ENCODE measurements around the gene MBOAT2.
"Not testable (repeated sequence)": the region's sequence is repeated elsewhere in the genome, so short reads cannot be mapped to it uniquely, and the experiment has no call there.

The MBOAT2 gene

DNA sequence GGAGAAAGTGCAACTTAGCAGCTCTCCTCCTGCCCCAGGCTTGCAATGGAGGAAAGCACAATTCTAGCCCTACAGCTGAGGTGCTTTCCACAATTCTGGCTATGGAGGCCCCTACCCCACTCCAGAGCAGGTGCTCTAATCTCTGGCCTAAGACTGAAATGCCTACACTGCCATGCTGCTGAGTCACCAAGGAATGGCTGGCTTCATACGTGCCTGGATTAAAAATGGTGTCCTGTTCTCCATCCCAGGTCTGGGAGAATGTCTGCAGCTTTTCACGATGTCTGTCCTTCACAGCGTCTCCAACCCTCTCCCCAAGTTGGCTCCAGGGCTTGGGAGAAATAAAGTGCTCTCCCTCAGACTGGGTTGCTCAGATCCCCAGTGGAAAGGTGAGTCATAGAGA lies 48.5 kb downstream of the MBOAT2 start:
- no peak for DNase-seq (ENCODE audit: low read depth)

DNA sequence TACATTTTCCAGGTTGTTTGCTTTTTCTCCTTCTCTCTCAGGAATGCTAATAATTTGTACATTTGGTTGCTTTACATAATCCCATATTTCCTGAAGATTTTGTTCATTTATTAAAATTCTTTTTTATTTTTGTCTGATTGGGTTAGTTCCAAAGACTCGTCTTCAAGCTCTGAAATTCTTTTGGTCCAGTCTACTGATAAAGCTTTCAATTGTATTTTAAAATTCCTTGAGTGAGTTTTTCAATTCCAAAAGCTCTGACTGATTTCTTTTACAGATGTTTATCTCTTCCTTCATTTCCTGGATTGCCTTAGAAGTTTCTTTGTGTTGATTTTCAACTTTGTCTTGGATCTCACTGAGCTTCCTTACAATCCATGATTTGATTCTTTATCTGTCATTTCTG lies 50.0 kb downstream of the MBOAT2 start:
- DNase-seq (ENCODE audit: low read depth): no peak

DNA sequence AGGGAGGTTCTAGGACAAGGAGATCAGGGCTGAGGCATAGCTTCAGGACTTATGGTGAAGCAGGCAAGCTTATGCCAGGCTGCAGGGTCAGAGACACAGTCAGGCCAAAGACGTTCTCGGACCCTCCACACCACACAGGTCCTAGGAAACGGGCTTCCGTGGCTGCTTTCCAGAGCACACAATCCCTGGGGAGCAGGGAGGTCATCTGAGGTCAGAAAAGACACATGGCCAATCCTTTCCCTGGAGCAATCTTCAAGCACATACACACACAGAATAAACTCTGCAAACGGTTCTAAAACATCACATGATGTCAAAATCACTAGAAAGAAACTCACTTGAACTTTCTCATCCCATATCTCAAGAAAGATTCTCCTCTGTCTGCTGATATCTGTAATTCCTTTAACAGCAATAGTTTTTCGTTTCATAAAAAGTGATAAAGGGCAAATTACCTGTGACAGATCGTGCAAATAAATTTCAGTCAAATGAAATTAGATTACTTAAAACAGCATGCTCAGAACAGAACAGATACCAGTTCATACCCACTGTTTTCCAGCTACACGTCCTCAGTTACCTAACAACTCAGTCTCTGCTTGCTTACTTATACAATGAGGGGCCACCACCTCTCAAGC lies 63.9 kb downstream of the MBOAT2 start:
- DNase-seq (ENCODE audit: low read depth): no peak

- DNase-seq (ENCODE audit: low read depth): no peak
Measured at GRCh38 chr2:8938384-8938783, 65.1 kb downstream of the MBOAT2 start.

GRCh38 chr2:8935982-8936381 lies 67.5 kb downstream of the MBOAT2 start:
- DNase-seq (ENCODE audit: low read depth): no peak

GRCh38 chr2:8934338-8934737 lies 69.1 kb downstream of the MBOAT2 start:
- no peak for DNase-seq (ENCODE audit: low read depth)

DNA sequence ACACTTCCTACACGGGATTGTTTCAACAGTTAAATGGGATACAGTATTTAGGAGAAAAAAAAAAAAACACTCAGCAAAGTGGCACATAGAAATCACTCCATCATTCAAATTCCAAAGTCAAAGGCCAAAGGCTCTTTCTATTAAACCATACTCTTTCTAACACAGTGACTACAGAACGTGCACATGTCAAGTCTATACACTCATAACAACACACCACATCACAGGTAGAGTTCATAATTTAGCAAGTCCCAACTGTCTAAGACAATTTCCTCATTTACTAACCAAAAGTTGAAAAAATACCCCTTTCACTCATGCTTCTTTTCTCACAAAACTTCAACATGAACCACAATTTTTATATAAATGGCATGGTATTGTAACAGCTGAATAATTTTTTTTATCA lies 70.8 kb downstream of the MBOAT2 start:
- DNase-seq (ENCODE audit: low read depth): no peak

- DNase-seq (ENCODE audit: low read depth): not testable (repeated sequence)
Measured at GRCh38 chr2:8930185-8930584, 73.3 kb downstream of the MBOAT2 start.

DNA sequence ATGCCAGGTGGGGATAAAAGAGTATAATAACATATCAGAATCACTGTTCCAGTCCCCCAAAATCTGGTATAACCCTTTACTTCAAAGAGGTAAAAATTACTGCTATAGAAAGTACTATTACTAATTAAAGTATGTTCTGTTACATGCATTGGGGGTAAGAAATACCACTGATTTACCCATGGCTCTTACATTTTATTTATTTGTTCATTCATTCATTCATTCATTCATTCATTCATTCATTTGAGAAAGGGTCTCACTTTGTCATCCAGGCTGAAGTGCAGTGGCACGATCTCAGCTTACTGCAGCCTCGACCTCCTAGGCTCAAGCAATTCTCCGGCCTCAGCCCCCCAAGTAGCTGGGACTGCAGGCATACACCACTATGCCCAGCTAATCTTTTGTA lies 74.4 kb downstream of the MBOAT2 start:
- DNase-seq (ENCODE audit: low read depth): no peak

- DNase-seq (ENCODE audit: low read depth): no peak
Measured at GRCh38 chr2:8927510-8928455, 75.7 kb downstream of the MBOAT2 start.

DNA sequence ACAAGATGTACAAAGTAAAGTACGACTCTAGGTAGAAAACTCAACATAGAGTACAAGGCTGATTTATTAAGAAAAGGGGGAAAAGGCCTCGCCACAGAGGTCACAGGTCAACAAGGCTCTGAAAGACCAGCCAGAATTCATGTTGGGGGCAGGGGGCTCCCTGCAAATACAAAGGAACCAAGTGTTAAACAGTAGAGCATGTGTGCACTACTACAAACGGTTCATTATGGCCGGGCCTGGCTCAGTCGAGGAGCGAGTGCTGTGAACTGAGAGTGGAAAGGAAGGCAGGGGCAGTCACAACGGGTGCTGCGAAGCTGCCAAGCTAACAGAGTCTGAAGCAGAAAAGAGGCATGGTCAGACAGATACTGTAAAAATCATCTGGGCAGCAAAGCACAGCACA lies 77.1 kb downstream of the MBOAT2 start:
- no peak for DNase-seq (ENCODE audit: low read depth)

GRCh38 chr2:8925411-8925810 lies 78.1 kb downstream of the MBOAT2 start:
- no peak for DNase-seq (ENCODE audit: low read depth)

DNA sequence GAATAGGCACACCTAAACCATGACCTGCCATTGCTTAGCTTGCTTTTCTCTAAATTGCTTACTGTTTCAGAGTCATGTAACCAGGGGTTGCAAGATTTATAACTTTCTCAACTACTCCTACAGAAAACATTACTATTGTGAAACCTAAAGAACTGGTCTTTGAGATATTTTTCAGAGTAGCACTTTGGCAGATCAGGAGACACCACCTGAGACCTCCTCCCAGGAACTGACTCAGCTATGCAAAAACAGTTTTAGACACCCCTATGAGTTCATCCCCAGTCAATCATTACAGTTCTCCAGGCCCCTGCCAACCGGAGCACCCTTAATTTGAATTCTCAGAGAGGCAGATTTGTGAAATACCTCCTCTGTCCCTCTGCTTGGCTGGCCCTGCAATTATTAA lies 80.3 kb downstream of the MBOAT2 start:
- DNase-seq (ENCODE audit: low read depth): no peak

- no peak for DNase-seq (ENCODE audit: low read depth)
Measured at GRCh38 chr2:8922431-8922830, 81.1 kb downstream of the MBOAT2 start.

DNA sequence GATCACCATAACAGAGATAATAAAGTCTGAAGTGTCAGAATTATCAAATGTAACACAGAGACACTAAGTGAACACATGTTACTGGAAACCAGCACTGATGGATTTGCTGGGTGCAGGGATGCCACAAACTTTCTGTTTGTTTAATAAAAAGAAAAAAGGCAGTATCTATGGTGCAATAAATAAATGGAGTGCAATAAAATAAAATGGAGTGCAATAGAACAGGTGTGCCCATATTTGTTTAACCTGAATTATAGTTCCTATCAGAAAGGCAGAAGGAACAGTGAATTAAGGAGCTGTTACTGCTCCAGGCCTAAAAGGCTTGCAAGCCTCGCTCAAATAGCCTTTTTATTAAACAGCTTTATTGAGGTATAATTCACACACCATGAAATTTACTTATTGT lies 85.1 kb downstream of the MBOAT2 start:
- DNase-seq (ENCODE audit: low read depth): no peak

DNA sequence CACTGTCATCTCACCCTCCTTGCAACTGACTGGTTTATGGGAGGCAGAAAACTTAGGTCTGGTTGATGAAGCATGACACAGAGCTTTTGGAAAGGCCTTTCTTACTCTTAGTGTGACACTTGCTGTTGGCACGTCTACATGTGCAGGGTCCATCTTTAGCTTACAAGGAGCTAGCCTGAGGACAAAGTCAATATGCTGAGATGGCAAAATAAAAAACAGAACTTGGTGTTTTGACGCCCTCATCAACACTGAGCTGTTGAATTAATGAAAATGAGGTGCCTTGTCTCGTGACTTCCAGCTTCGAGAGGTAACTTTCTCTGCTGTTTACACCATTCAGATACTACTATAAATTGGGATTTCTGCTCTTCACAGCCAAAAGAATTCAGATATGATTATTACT lies 87.5 kb downstream of the MBOAT2 start:
- DNase-seq (ENCODE audit: low read depth): no peak

- not testable (repeated sequence) for DNase-seq (ENCODE audit: low read depth)
Measured at GRCh38 chr2:8913767-8914166, 89.7 kb downstream of the MBOAT2 start.

GRCh38 chr2:8907764-8908288 lies 95.7 kb downstream of the MBOAT2 start:
- DNase-seq (ENCODE audit: low read depth): no peak

GRCh38 chr2:8903924-8904323 lies 99.6 kb downstream of the MBOAT2 start:
- not testable (repeated sequence) for DNase-seq (ENCODE audit: low read depth)

- not testable (repeated sequence) for DNase-seq (ENCODE audit: low read depth)
Measured at GRCh38 chr2:8902757-8903156, 100.7 kb downstream of the MBOAT2 start.

DNA sequence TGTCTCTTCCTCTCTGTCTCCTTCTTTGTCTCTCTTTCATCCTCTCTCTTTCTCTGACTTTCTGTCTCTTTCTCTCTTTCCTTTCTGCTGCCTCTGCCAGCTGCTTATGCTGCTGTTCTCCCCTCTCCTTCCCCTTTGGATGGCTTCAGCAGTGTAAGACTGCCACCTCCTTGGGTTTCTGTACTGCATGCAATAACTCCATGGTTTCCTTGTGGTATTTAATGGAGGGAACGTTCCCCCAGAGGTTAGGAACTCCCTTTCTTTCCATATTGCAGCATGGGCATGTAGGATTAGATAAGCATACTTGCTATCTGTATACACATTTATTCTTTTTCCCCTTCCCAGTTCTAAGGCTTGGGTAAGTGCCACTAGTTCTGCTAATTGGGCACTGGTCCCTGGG lies 106.3 kb downstream of the MBOAT2 start:
- not testable (repeated sequence) for DNase-seq (ENCODE audit: low read depth)

GRCh38 chr2:8896671-8897070 lies 106.8 kb downstream of the MBOAT2 start:
- DNase-seq (ENCODE audit: low read depth): not testable (repeated sequence)
